HepG2 (cell line): ENCODE data around the gene FASLG. TPM values are rescaled to one million over a fixed set of nuclear protein-coding genes. Genes with fewer than 3 reads are reported as not detected.

Source experiments
- ASH2L ChIP-seq: fragments of 300-600, 200-600 bp; sonication (generic); IDR thresholded peaks from 2 replicates; pipeline ENCODE4 v1.7.0; 2017; ENCODE audit warnings: low read depth, mild to moderate bottlenecking, moderate library complexity, mixed read lengths, low read length; ENCODE audit not compliant: insufficient read length
- ELF3 ChIP-seq: IDR thresholded peaks from 2 replicates; pipeline ENCODE4 v1.6.1; 2016; ENCODE audit warnings: missing genetic modification reagents, missing compliant biosample characterization
- ETV5 ChIP-seq: IDR thresholded peaks from 2 replicates; pipeline ENCODE4 v1.6.1; 2018; ENCODE audit warnings: missing biosample characterization, missing genetic modification reagents, inconsistent platforms, borderline replicate concordance
- FOSL2 ChIP-seq: sonication (generic); formaldehyde crosslinking; IDR thresholded peaks from 2 replicates; pipeline ENCODE4 v1.4.0; 2020; ENCODE audit warnings: missing genetic modification reagents
- HHEX ChIP-seq: IDR thresholded peaks from 2 replicates; pipeline ENCODE4 v1.6.1; 2016; ENCODE audit warnings: control low read depth
- HMG20A ChIP-seq: IDR thresholded peaks from 2 replicates; pipeline ENCODE4 v1.6.1; 2016; ENCODE audit warnings: borderline replicate concordance
- PCBP1 ChIP-seq: fragments of 200-400 bp; formaldehyde crosslinking; IDR thresholded peaks from 2 replicates; pipeline ENCODE4 v1.6.1; 2017; ENCODE audit warnings: mild to moderate bottlenecking, low read depth, low read length, borderline replicate concordance
- POLR2AphosphoS2 ChIP-seq: IDR thresholded peaks from 2 replicates; pipeline ENCODE4 v1.6.1; 2011; ENCODE audit warnings: low read depth, low read length, improper control_type of control experiment
- PRDM15 ChIP-seq: sonication (generic); formaldehyde crosslinking; IDR thresholded peaks from 2 replicates; pipeline ENCODE4 v1.4.0; 2020; ENCODE audit warnings: missing genetic modification reagents
- SUZ12 ChIP-seq: fragments of 150-350 bp; IDR thresholded peaks from 2 replicates; pipeline ENCODE4 v1.6.1; 2014; ENCODE audit warnings: low read depth, low read length
- ZNF12 ChIP-seq: sonication (generic); formaldehyde crosslinking; IDR thresholded peaks from 2 replicates; pipeline ENCODE4 v1.5.0; 2020; ENCODE audit warnings: missing genetic modification reagents
- ZNF24 ChIP-seq: fragments of 450-650 bp; IDR thresholded peaks from 2 replicates; pipeline ENCODE4 v1.6.1; 2017; ENCODE audit warnings: antibody characterized with exemption, mild to moderate bottlenecking
- ZNF431 ChIP-seq: sonication (generic); formaldehyde crosslinking; IDR thresholded peaks from 2 replicates; pipeline ENCODE4 v1.9.0; 2022; ENCODE audit warnings: missing genetic modification reagents, low read depth, mild to moderate bottlenecking, borderline replicate concordance
- ZNF609 ChIP-seq: sonication (generic); formaldehyde crosslinking; IDR thresholded peaks from 2 replicates; pipeline ENCODE4 v1.4.0; 2020; ENCODE audit warnings: mild to moderate bottlenecking, missing genetic modification reagents, borderline replicate concordance
- ZNF720 ChIP-seq: sonication (generic); formaldehyde crosslinking; IDR thresholded peaks from 2 replicates; pipeline ENCODE4 v1.4.0; 2020; ENCODE audit warnings: missing genetic modification reagents
- ZNF790 ChIP-seq: sonication (generic); formaldehyde crosslinking; IDR thresholded peaks from 2 replicates; pipeline ENCODE4 v1.8.0; 2022; ENCODE audit warnings: missing genetic modification reagents, mild to moderate bottlenecking, borderline replicate concordance
- polyA plus RNA-seq, 8 experiments: library from polyadenylated mRNA; depleted of rRNA in 3 of 8; stranded (reverse) in 7 of 8; unstranded in 1 of 8; fragments of >200 nt; fragmentation: Illumina TruSeq in 4 of 8; extraction: Trizol in 4 of 8; gene quantifications; 2 replicates each; pipeline versions ENCODE4 v1.2.1 to v1.2.3, GENCODE V29; 2011 to 2016; ENCODE audit warnings: low read depth in 4 of 8, missing spikeins in 1 of 8, mixed read lengths in 1 of 8; ENCODE audit not compliant: insufficient read depth in 1 of 8
- total RNA-seq, 5 experiments: library from RNA; depleted of rRNA; stranded (reverse); fragments of >200 nt; fragmentation: Illumina TruSeq; extraction: Trizol; gene quantifications; 2 replicates each; pipeline ENCODE4 v1.2.3, GENCODE V29; 2016; ENCODE audit warnings: low read depth in 1 of 5
- TF ChIP-seq, protein P1 (sequence below): IDR thresholded peaks from 2 replicates; pipeline ENCODE4 v1.6.1; 2016; ENCODE audit warnings: low read depth, missing genetic modification reagents, missing compliant biosample characterization

FASLG gene
- total and polyA plus RNA-seq, 2 of the 13 experiments (the other 11 are each of a cell fraction or from before 2014, with no cell fraction given) = 0.08 TPM; not detected in 1

DNA sequence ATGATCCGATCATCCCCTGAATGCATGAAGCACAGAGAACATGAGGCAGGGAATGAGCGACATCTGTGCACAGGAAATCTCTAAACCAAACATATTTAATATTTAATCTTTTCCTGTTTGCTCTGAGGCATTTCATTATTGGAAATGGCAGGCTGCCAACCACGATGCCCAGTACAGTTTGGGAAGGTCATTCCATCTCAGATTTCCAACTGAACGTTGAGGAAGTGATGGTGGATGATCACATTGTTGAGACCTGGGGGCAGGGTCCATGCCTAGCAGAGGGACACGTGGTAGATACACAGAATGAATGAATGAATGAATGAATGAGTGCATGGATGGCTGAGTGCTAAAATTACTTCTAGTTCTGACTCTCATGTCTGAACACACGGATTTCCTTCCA is 15.9 kb upstream of the FASLG start (continued):
- TF ChIP-seq ZNF609 (no peak), ZNF24 (peak; percentile 94), HHEX (CRISPR knock-in tag) (no peak), ZNF12 (no peak), POLR2AphosphoS2 (no peak), ASH2L (no peak), PCBP1 (no peak), SUZ12 (no peak), ZNF431 (no peak), PRDM15 (CRISPR knock-in tag) (no peak), ZNF790 (CRISPR knock-in tag) (no peak), ELF3 (peak; percentile 47; the same call in 1 of the 2 replicates), HMG20A (CRISPR knock-in tag) (peak; percentile 28; the same call in 1 of the 2 replicates), ZNF720 (no peak), ETV5 (CRISPR knock-in tag) (peak; percentile 20; the same call in 1 of the 2 replicates), FOSL2 (CRISPR knock-in tag) (peak; percentile 38; the same call in 1 of the 2 replicates)
- TF ChIP-seq, protein P1, sequence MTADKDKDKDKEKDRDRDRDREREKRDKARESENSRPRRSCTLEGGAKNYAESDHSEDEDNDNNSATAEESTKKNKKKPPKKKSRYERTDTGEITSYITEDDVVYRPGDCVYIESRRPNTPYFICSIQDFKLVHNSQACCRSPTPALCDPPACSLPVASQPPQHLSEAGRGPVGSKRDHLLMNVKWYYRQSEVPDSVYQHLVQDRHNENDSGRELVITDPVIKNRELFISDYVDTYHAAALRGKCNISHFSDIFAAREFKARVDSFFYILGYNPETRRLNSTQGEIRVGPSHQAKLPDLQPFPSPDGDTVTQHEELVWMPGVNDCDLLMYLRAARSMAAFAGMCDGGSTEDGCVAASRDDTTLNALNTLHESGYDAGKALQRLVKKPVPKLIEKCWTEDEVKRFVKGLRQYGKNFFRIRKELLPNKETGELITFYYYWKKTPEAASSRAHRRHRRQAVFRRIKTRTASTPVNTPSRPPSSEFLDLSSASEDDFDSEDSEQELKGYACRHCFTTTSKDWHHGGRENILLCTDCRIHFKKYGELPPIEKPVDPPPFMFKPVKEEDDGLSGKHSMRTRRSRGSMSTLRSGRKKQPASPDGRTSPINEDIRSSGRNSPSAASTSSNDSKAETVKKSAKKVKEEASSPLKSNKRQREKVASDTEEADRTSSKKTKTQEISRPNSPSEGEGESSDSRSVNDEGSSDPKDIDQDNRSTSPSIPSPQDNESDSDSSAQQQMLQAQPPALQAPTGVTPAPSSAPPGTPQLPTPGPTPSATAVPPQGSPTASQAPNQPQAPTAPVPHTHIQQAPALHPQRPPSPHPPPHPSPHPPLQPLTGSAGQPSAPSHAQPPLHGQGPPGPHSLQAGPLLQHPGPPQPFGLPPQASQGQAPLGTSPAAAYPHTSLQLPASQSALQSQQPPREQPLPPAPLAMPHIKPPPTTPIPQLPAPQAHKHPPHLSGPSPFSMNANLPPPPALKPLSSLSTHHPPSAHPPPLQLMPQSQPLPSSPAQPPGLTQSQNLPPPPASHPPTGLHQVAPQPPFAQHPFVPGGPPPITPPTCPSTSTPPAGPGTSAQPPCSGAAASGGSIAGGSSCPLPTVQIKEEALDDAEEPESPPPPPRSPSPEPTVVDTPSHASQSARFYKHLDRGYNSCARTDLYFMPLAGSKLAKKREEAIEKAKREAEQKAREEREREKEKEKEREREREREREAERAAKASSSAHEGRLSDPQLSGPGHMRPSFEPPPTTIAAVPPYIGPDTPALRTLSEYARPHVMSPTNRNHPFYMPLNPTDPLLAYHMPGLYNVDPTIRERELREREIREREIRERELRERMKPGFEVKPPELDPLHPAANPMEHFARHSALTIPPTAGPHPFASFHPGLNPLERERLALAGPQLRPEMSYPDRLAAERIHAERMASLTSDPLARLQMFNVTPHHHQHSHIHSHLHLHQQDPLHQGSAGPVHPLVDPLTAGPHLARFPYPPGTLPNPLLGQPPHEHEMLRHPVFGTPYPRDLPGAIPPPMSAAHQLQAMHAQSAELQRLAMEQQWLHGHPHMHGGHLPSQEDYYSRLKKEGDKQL (CRISPR knock-in tag) = no peak
